Liver (tissue), 9 donors: ENCODE data around the gene CAPN10. TPM values are rescaled to one million over a fixed set of nuclear protein-coding genes. Genes with fewer than 3 reads are reported as not detected.

Source experiments
- DNase-seq: peaks from one replicate; pipeline ENCODE4 v3.0.0-alpha.2; 2017; ENCODE audit warnings: low spot score
- H3K27ac ChIP-seq, 2 donors: one replicate each; pipeline ENCODE4 v1.7.0; 2013; ENCODE audit warnings: inconsistent platforms in 2 of 2, low read length in 2 of 2, control low read depth in 1 of 2, low read depth in 1 of 2, mild to moderate bottlenecking in 1 of 2
- H3K27me3 ChIP-seq, 4 donors: one replicate each; pipeline versions ENCODE4 v1.6.1 to v1.7.0; 2013; ENCODE audit warnings: low read length in 3 of 4, inconsistent platforms in 1 of 4, mild to moderate bottlenecking in 1 of 4, moderate library complexity in 1 of 4; ENCODE audit not compliant: control insufficient read depth in 4 of 4, insufficient read depth in 4 of 4
- H3K36me3 ChIP-seq, 4 donors: one replicate each; pipeline versions ENCODE4 v1.6.1 to v1.7.0; 2013; ENCODE audit warnings: low read length in 3 of 4, mild to moderate bottlenecking in 3 of 4, low read depth in 1 of 4, moderate library complexity in 1 of 4; ENCODE audit not compliant: control insufficient read depth in 4 of 4, insufficient read depth in 3 of 4
- H3K4me1 ChIP-seq, 4 donors: one replicate each; pipeline versions ENCODE4 v1.6.1 to v1.7.0; 2013; ENCODE audit warnings: low read length in 3 of 4, mild to moderate bottlenecking in 3 of 4, moderate library complexity in 1 of 4; ENCODE audit not compliant: control insufficient read depth in 4 of 4, insufficient read depth in 4 of 4
- H3K4me3 ChIP-seq, 3 donors: one replicate each; pipeline versions ENCODE4 v1.6.1 to v1.7.0; 2013; ENCODE audit warnings: low read length in 3 of 3, control low read depth in 1 of 3, low read depth in 1 of 3, mild to moderate bottlenecking in 1 of 3
- H3K9ac ChIP-seq, 2 donors: one replicate each; pipeline ENCODE4 v1.7.0; 2013; ENCODE audit warnings: low read length in 2 of 2, mild to moderate bottlenecking in 2 of 2, moderate library complexity in 2 of 2, control low read depth in 1 of 2, low read depth in 1 of 2
- H3K9me3 ChIP-seq, 4 donors: one replicate each; pipeline versions ENCODE4 v1.6.1 to v1.7.0; 2013; ENCODE audit warnings: low read length in 3 of 4; ENCODE audit not compliant: control insufficient read depth in 4 of 4
- ATF3 ChIP-seq: IDR thresholded peaks from 2 replicates; pipeline ENCODE4 v1.6.1; 2016; ENCODE audit warnings: antibody characterized with exemption
- CTCF ChIP-seq: fragments of 150-350 bp; IDR thresholded peaks from 2 replicates; pipeline ENCODE4 v1.5.1; 2017; ENCODE audit warnings: improper control_type of control experiment, low read depth, low read length; ENCODE audit not compliant: missing input control
- EGR1 ChIP-seq, 2 donors: IDR thresholded peaks; 2 replicates each; pipeline ENCODE4 v1.6.1; 2016 to 2018; ENCODE audit warnings: antibody characterized with exemption in 2 of 2, low read depth in 2 of 2
- FOXA1 ChIP-seq: IDR thresholded peaks from 2 replicates; pipeline ENCODE4 v1.6.1; 2016; ENCODE audit warnings: antibody characterized with exemption
- FOXA2 ChIP-seq: IDR thresholded peaks from 2 replicates; pipeline ENCODE4 v1.6.1; 2016; ENCODE audit warnings: antibody characterized with exemption
- GABPA ChIP-seq, 2 donors: IDR thresholded peaks in 1 of 2; conservative IDR thresholded peaks in 1 of 2; 2 replicates each; pipeline ENCODE4 v1.6.1; 2016; ENCODE audit warnings: antibody characterized with exemption in 2 of 2, mild to moderate bottlenecking in 1 of 2, moderate library complexity in 1 of 2
- HNF4A ChIP-seq, 2 donors: conservative IDR thresholded peaks; 2 replicates each; pipeline ENCODE4 v1.6.1; 2016; ENCODE audit warnings: antibody characterized with exemption in 2 of 2, mild to moderate bottlenecking in 2 of 2
- HNF4G ChIP-seq: IDR thresholded peaks from 2 replicates; pipeline ENCODE4 v1.6.1; 2016; ENCODE audit warnings: antibody characterized with exemption
- JUND ChIP-seq, 2 donors: IDR thresholded peaks; 2 replicates each; pipeline ENCODE4 v1.6.1; 2016; ENCODE audit warnings: antibody characterized with exemption in 2 of 2
- MAX ChIP-seq: IDR thresholded peaks from 2 replicates; pipeline ENCODE4 v1.6.1; 2016; ENCODE audit warnings: antibody characterized with exemption
- NR2F2 ChIP-seq: IDR thresholded peaks from 2 replicates; pipeline ENCODE4 v1.6.1; 2016; ENCODE audit warnings: antibody characterized with exemption
- RAD21 ChIP-seq, 2 donors: IDR thresholded peaks; 2 replicates each; pipeline ENCODE4 v1.6.1; 2016; ENCODE audit warnings: antibody characterized with exemption in 2 of 2, mild to moderate bottlenecking in 2 of 2
- REST ChIP-seq: IDR thresholded peaks from 2 replicates; pipeline ENCODE4 v1.6.1; 2016; ENCODE audit warnings: antibody characterized with exemption, mild to moderate bottlenecking
- RXRA ChIP-seq, 2 donors: IDR thresholded peaks; 2 replicates each; pipeline ENCODE4 v1.6.1; 2017 to 2018; ENCODE audit warnings: antibody characterized with exemption in 2 of 2, mild to moderate bottlenecking in 1 of 2
- SP1 ChIP-seq: IDR thresholded peaks from 2 replicates; pipeline ENCODE4 v1.6.1; 2018; ENCODE audit warnings: antibody characterized with exemption, mild to moderate bottlenecking
- TAF1 ChIP-seq: conservative IDR thresholded peaks from 2 replicates; pipeline ENCODE4 v1.6.1; 2016; ENCODE audit warnings: antibody characterized with exemption, mild to moderate bottlenecking
- YY1 ChIP-seq: IDR thresholded peaks from 2 replicates; pipeline ENCODE4 v1.6.1; 2016; ENCODE audit warnings: antibody characterized with exemption, mild to moderate bottlenecking
- ZBTB33 ChIP-seq: IDR thresholded peaks from 2 replicates; pipeline ENCODE4 v1.6.1; 2016; ENCODE audit warnings: antibody characterized with exemption
- WGBS: extraction: QIAGEN DNeasy Blood & Tissue Kit; methylation state at CpG from one replicate; pipeline ENCODE4 v1.1.7; 2013; 5-methylcytosine and 5-hydroxymethylcytosine counted together
- polyA plus RNA-seq, 2 donors: library from polyadenylated mRNA; stranded (reverse) in 1 of 2; unstranded in 1 of 2; fragments of 200-250 nt in 1 of 2; fragments of >200 nt in 1 of 2; fragmentation: Nextera tagmentation in 1 of 2; extraction: Ambion mirVana in 1 of 2; gene quantifications; one replicate each; pipeline versions ENCODE4 v1.2.1 to v1.2.3, GENCODE V29; 2013 to 2015
- total RNA-seq, 2 donors: library from RNA; depleted of rRNA; stranded (reverse); fragments of >200 nt; gene quantifications; one replicate each; pipeline ENCODE4 v1.2.3, GENCODE V29; 2014
- donor health status: healthy.
- donor health status: healthy.
- donor health status: healthy.
- donor health status: healthy.
- donor health status: healthy.

Gene CAPN10
- total and polyA plus RNA-seq, 4 donors: 4.8 to 11.3 (median 6.5) TPM

GRCh38 chr2:240618776-240619175 is 32.2 kb downstream of the CAPN10 start:
- Histone ChIP-seq H3K4me1 (peaks cover 0 to 2% (median 0%) of the 10 kb centered on the region in 4 donors), H3K27me3 (no peaks in the 10 kb centered on the region), H3K9me3 (peaks cover 0 to 3% (median 0%) of the 10 kb centered on the region in 4 donors), H3K27ac (no peak overlapping the region), H3K9ac (no peak overlapping the region), H3K36me3 (no peaks in the 10 kb centered on the region), H3K4me3 (no peak overlapping the region)
- no peak for DNase-seq
- no peak for TF ChIP-seq MAX
- TF ChIP-seq YY1: no peak
- TF ChIP-seq ATF3: no peak
- no peak for TF ChIP-seq JUND (IDR thresholded peaks at IDR 0.05)
- TF ChIP-seq CTCF: no peak
- no peak for TF ChIP-seq TAF1
- TF ChIP-seq RXRA (IDR thresholded peaks at IDR 0.05): no peak
- no peak for TF ChIP-seq ZBTB33
- no peak for TF ChIP-seq REST
- TF ChIP-seq FOXA2: no peak
- TF ChIP-seq NR2F2: no peak
- no peak for TF ChIP-seq RAD21 (IDR thresholded peaks at IDR 0.05)
- no peak for TF ChIP-seq FOXA1
- TF ChIP-seq SP1: no peak
- no peak for TF ChIP-seq HNF4G
- no peak for TF ChIP-seq GABPA (IDR thresholded peaks at IDR 0.05 in 1 of 2, conservative IDR thresholded peaks at IDR 0.05 in 1 of 2)
- TF ChIP-seq EGR1 (IDR thresholded peaks at IDR 0.05; ENCODE audit: low read depth in 2 of 2): no peak
- TF ChIP-seq HNF4A (conservative IDR thresholded peaks at IDR 0.05): no peak
- 80% methylated on average over 6 of the region's 6 CpGs for WGBS
